ENCODE measurements around the gene CCDC43.
"Not testable (repeated sequence)": the region's sequence is repeated elsewhere in the genome, so short reads cannot be mapped to it uniquely, and the experiment has no call there.

CCDC43 gene

GRCh38 chr17:44645341-44645740, 44.2 kb downstream of the CCDC43 start (continued):
- TF ChIP-seq TCF4 (CRISPR knock-in tag; IDR thresholded peaks at IDR 0.05; ENCODE audit: borderline replicate concordance) = no peak
- TF ChIP-seq ZFP30 (CRISPR knock-in tag; IDR thresholded peaks at IDR 0.05) = no peak
- no peak for TF ChIP-seq GLIS3 (CRISPR knock-in tag; IDR thresholded peaks at IDR 0.05)
- TF ChIP-seq TSHZ2 (CRISPR knock-in tag; IDR thresholded peaks at IDR 0.05) = no peak
- no peak for TF ChIP-seq ZC3H10 (CRISPR knock-in tag; IDR thresholded peaks at IDR 0.05)
- no peak for TF ChIP-seq OSR1 (CRISPR knock-in tag; IDR thresholded peaks at IDR 0.05)

- TF ChIP-seq, protein P1, sequence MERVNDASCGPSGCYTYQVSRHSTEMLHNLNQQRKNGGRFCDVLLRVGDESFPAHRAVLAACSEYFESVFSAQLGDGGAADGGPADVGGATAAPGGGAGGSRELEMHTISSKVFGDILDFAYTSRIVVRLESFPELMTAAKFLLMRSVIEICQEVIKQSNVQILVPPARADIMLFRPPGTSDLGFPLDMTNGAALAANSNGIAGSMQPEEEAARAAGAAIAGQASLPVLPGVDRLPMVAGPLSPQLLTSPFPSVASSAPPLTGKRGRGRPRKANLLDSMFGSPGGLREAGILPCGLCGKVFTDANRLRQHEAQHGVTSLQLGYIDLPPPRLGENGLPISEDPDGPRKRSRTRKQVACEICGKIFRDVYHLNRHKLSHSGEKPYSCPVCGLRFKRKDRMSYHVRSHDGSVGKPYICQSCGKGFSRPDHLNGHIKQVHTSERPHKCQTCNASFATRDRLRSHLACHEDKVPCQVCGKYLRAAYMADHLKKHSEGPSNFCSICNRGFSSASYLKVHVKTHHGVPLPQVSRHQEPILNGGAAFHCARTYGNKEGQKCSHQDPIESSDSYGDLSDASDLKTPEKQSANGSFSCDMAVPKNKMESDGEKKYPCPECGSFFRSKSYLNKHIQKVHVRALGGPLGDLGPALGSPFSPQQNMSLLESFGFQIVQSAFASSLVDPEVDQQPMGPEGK (CRISPR knock-in tag; IDR thresholded peaks at IDR 0.05; ENCODE audit: borderline replicate concordance) = no peak
- TF ChIP-seq POU6F1 (CRISPR knock-in tag; IDR thresholded peaks at IDR 0.05; ENCODE audit: borderline replicate concordance, low read depth) (no peak), CSDC2 (CRISPR knock-in tag; IDR thresholded peaks at IDR 0.05) (no peak), ZNF565 (CRISPR knock-in tag; conservative IDR thresholded peaks at IDR 0.05; ENCODE audit: low read depth) (no peak)
Observed at GRCh38 chr17:44642834-44643233, 46.7 kb downstream of the CCDC43 start.

GRCh38 chr17:44637066-44637465, 52.5 kb downstream of the CCDC43 start:
- ATAC-seq = no peak
- TF ChIP-seq ZNF565 (CRISPR knock-in tag; conservative IDR thresholded peaks at IDR 0.05; ENCODE audit: low read depth) (no peak), ZNF70 (CRISPR knock-in tag; IDR thresholded peaks at IDR 0.05) (no peak), PPARA (CRISPR knock-in tag; IDR thresholded peaks at IDR 0.05; ENCODE audit: borderline replicate concordance) (no peak), GLIS3 (CRISPR knock-in tag; IDR thresholded peaks at IDR 0.05) (no peak), CREB5 (CRISPR knock-in tag; IDR thresholded peaks at IDR 0.05; ENCODE audit: low read depth) (no peak), ESRRG (CRISPR knock-in tag; IDR thresholded peaks at IDR 0.05) (no peak), ZC3H10 (CRISPR knock-in tag; IDR thresholded peaks at IDR 0.05) (no peak), OSR1 (CRISPR knock-in tag; IDR thresholded peaks at IDR 0.05) (no peak), CSDC2 (CRISPR knock-in tag; IDR thresholded peaks at IDR 0.05) (no peak), ZFP3 (CRISPR knock-in tag; IDR thresholded peaks at IDR 0.05) (no peak), RARB (CRISPR knock-in tag; IDR thresholded peaks at IDR 0.05) (no peak)
- TF ChIP-seq, protein P1 (CRISPR knock-in tag; IDR thresholded peaks at IDR 0.05; ENCODE audit: borderline replicate concordance) = no peak

More at GRCh38 chr17:44642834-44643233, 46.7 kb downstream of the CCDC43 start:
- no peak for ATAC-seq

DNA sequence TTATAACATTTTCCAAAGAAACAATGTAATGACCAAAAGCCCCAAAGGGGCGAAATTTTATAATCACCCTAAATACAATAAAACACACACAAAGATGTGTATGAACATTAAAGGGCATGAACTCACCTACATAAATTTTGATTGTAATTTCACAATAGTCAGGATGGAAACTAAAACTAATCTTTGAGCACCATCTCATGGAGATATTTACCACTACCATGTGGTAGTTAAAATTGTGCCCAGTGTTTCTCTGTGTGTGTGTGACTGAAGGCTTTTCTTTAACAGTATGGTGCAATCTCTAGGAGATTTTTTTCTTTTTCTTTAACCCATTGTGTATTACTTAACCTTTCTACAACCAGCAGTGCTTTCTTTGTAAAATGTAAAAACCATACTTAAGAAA, 53.0 kb downstream of the CCDC43 start:
- ATAC-seq = peak; percentile 80
- TF ChIP-seq ZFP30 (CRISPR knock-in tag; IDR thresholded peaks at IDR 0.05) (no peak), ZNF8 (CRISPR knock-in tag; IDR thresholded peaks at IDR 0.05) (no peak), ZC3H10 (CRISPR knock-in tag; IDR thresholded peaks at IDR 0.05) (no peak), ISL1 (CRISPR knock-in tag; IDR thresholded peaks at IDR 0.05) (no peak), ZFP3 (CRISPR knock-in tag; IDR thresholded peaks at IDR 0.05) (no peak), RARB (CRISPR knock-in tag; IDR thresholded peaks at IDR 0.05) (no peak), BACH2 (CRISPR knock-in tag; IDR thresholded peaks at IDR 0.05; ENCODE audit: borderline replicate concordance) (no peak), TCF4 (CRISPR knock-in tag; IDR thresholded peaks at IDR 0.05; ENCODE audit: borderline replicate concordance) (no peak), CSDC2 (CRISPR knock-in tag; IDR thresholded peaks at IDR 0.05) (no peak), OSR1 (CRISPR knock-in tag; IDR thresholded peaks at IDR 0.05) (no peak), ZNF70 (CRISPR knock-in tag; IDR thresholded peaks at IDR 0.05) (no peak), ESRRG (CRISPR knock-in tag; IDR thresholded peaks at IDR 0.05) (no peak), TOX (CRISPR knock-in tag; IDR thresholded peaks at IDR 0.05; ENCODE audit: borderline replicate concordance) (no peak), SNAI2 (CRISPR knock-in tag; IDR thresholded peaks at IDR 0.05) (no peak)
- TF ChIP-seq, protein P1 (CRISPR knock-in tag; IDR thresholded peaks at IDR 0.05; ENCODE audit: borderline replicate concordance) = no peak
- TF ChIP-seq, protein P2, sequence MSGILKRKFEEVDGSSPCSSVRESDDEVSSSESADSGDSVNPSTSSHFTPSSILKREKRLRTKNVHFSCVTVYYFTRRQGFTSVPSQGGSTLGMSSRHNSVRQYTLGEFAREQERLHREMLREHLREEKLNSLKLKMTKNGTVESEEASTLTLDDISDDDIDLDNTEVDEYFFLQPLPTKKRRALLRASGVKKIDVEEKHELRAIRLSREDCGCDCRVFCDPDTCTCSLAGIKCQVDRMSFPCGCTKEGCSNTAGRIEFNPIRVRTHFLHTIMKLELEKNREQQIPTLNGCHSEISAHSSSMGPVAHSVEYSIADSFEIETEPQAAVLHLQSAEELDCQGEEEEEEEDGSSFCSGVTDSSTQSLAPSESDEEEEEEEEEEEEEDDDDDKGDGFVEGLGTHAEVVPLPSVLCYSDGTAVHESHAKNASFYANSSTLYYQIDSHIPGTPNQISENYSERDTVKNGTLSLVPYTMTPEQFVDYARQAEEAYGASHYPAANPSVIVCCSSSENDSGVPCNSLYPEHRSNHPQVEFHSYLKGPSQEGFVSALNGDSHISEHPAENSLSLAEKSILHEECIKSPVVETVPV (CRISPR knock-in tag; IDR thresholded peaks at IDR 0.05) = no peak

DNA sequence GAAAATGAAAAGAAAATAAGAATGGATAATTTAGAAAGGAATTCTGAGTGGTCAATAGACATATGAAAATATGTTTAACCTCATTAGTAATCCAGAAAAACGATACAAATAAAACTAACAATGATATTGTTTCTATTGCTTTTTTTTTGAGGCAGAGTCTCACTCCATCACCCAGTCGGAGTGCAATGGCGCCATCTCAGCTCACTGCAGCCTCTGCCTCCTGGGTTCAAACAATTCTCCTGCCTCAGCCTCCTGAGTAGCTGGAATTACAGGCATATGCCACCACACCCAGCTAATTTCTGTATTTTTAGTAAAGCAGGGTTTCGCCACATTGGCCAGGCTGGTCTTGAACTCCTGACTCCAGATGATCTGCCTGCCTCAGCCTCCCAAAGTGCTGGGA, 55.2 kb downstream of the CCDC43 start:
- not testable (repeated sequence) for ATAC-seq
